GM18520 (cell line): ENCODE data around the gene HMG20B.

ENCODE experiments used
- ATAC-seq: cut with Tn5 transposase; IDR thresholded peaks from one replicate; pipeline ENCODE4 v1.9.1; 2021; ENCODE audit not compliant: unreplicated experiment

The HMG20B gene

DNA sequence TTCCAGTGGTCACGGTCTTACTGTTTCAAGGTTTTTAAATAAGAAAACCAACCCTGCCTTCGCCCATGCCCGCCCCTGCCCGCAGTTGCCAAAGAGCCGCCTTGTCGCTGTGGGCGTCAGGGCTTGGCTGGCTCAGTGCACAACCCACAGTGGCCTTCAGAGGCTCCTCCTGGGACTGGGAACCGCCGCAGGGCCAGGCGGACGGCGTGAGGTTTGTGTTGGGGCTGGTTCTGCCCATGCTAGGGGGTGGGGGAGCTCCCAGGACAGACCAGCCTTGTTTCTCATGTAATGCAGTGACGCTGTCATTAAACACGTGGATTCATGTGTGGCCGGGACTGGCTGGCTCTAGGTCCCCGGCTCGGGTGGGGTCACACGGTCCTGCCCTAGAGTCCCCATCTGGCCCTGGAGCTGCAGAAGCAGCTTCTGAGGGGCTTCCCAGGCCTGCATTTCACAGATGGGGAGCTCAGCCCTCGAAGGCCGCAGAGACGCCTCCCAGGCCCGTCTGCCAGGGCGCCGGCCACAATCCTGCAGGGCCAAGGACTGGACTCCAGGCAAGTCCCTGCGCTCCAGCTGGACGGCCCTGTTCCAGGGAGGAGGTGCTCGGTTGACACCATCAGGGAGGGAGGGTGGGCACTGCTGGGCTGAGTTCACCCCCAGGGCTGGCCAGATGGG lies 36.2 kb upstream of the HMG20B start:
- no peak for ATAC-seq

DNA sequence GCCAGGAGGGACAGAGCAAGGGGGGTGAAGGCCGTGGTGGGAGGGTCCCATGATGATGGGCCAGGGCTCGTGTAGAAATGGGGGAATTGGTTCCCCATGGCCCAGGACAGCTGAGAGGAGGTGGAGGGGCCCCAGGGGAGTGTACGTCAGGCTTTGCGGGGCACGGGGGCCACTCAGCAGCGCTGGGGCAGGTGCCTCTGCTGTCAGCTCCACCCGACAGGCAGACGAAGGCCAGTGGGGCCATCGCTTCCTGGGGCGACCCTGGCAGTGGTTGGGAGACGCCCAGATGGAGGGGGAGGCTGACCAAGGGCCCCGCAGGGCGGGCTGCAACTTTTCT lies 35.7 kb upstream of the HMG20B start:
- no peak for ATAC-seq

DNA sequence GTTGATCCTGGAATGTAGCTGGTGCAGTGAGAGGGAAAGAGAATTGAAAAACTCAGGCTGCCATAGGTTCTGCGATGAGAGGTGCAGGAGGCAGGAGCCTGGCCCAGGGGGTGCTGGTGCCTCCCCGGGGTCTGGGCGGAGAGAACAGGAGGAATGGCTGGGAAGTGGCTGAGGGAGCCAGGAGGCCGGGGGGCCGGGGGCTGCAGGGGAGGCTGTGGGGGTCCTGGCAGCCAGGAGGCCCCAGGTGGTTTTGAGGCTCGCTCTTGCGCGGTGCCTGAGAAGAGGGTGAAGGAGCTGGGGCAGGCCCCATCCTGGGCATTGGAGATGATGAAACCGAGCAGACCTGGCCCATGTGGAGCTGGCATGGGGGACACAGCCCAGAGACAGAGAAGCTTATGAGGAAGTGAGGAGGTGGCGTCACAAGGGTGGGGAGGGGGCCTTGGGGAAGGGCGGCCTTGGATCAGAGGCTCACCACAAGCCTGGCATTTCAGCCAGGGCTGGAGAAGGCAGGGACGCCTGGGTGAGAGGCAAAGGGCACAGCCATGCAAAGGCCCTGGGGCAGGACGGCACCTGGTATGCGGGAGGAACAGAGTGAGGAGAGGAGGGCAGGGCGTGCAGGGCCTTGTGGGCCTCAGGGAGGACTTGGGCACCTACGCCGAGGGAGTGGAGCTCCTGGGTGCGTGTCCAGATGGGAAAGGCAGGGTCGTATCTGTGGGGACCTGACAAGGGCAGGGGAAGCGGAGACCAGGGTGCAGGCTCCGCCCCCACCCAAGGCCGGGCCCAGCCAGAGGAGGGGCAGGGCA lies 35.1 kb upstream of the HMG20B start:
- no peak for ATAC-seq

DNA sequence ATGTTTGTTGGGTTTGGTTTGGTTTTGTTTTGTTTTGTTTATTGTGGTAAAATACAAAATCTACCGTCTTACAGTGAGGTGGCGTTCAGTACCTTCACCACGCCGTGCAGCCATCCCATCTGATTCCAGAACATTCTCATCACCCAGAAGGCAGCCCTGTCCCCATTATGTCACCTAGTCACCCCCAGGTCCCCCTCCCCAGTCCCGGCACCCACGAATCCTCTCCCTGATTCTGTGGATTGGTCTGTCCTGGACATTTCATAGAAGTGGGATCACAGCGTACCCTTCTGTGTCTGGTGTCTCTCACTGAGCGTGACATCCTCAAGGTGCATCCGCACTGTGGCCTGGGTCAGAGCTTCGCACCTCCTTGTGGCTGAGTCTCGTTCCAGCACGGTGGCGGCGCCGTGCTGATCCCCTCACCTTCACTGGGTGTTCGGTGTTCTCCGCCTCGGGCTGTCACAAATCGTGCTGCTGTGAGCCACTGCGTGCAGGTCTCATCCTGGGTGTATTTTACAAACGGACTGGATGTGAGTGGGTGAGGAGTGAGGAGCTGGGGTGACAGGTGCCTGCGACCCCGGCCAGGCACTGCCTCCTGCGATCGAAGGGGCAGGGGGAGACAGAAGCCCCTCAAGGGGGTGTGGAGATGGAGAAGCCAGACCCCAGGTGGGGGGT lies 34.4 kb upstream of the HMG20B start:
- ATAC-seq: no peak

DNA sequence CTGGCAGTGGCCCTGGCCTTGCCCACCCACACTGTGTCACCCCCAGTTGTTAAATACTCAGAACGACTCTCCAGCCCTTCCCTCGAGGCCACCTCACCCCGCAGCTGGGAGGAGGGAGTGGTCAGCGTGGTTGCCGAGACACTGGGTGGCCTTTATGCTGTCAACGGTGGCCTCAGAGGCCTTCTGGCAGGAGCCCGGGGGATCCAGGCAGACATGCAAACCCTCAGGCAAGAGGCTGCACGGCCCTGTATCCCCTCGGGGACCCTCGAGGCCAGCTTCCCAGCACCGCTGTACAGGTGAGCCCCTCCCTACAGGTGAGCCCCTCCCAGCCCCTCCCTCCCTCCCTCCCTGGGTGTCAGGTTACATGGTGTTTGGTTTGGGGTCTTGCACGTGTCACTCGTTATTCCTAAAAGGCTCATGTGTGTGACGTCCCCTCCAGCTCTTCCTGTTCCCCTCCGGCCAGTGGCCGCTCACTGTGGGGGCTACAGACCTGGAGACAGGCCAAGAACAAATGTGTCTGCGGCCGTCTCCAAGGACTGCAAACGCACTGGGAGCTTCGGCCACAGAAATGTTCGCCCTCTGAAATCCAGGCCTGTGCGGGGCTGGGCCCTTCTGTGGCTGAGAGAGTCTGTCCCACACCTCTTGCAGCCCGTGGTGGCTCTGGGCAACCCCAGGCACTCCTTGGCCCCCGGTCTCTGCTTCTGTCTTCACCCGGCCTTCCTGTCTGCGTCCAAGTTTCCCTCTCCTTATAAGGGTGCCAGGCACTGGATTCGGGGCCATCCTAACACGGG lies 33.6 kb upstream of the HMG20B start, which contains the start of gene TEKTIP1:
TEKTIP1 (plus strand) TSS at position 210 of the 791 bp plus-strand sequence; CDS start at position 214, 4 bp downstream.
- no peak for ATAC-seq

DNA sequence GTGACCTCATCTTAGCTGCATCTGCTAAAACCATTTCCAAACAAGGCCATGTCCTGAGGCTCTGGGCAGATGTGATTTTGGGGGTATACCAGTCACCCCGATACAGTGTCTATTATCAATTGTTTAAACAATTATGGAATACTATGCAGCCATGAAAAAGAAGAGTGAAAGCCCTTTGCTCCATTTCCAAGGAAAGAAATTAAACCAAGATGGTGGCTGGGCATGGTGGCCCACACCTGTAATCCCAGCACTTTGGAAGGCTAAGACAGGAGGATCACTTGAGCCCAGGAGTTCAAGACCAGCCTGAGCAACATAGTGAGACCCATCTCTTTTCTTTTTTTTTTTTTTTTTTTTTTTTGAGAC lies 33.0 kb upstream of the HMG20B start:
- ATAC-seq: no peak

DNA sequence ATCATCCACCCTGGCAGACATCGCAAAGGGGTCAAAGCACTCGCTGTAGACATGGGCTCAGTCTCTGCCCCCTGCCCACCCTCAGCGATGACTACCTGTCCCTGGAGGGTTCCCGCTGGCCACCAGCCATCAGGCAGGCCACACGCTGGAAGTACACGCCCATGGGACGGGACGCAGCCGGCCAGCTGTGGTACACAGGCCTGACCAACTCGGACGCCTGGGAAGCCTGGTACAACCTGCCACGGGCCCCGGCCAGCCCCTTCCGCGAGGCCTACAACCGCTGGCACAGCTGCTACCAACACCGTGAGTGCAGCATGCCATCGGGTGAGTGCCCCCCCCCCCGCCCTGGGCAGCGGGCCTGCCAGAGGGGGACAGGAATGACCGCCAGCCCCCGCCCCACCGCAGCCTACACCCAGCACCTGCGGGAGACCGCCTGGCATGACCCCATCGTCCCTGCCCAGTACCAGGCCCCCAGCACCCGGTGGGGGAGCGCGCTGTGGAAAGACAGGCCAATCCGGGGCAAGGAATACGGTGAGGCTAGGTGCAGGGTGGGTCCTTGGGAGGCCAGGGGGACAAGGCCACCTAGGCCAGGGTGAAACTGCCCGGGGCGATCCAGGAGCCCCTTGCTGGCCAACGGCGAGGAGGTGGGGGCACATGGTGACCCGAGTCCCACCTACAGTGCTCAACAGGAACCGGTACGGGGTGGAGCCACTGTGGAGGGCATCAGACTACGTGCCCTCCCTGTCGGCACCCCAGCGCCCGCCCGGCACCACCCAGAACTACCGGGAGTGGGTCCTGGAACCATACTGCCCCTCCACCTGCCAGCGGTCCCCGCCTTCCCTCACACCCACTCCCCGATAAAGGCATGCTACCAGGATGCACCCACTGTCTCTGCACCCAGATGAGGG lies 29.3 kb upstream of the HMG20B start:
- ATAC-seq: no peak

DNA sequence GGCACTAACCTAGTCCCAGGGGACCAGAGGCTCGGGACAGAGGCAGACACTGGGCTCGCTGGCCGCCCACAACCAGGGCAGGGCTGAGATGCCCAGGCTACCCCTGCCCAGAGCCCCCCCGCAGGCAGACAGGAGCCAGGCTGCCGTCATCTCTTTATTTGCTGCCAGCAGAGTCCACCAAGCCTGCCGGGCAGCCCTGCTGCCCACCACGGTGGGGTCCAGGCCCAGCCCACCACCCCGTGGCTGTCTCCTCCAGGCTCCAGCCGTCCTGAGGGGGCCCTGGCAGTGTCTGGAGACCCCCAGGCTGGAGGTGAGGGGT lies 28.7 kb upstream of the HMG20B start:
- no peak for ATAC-seq

DNA sequence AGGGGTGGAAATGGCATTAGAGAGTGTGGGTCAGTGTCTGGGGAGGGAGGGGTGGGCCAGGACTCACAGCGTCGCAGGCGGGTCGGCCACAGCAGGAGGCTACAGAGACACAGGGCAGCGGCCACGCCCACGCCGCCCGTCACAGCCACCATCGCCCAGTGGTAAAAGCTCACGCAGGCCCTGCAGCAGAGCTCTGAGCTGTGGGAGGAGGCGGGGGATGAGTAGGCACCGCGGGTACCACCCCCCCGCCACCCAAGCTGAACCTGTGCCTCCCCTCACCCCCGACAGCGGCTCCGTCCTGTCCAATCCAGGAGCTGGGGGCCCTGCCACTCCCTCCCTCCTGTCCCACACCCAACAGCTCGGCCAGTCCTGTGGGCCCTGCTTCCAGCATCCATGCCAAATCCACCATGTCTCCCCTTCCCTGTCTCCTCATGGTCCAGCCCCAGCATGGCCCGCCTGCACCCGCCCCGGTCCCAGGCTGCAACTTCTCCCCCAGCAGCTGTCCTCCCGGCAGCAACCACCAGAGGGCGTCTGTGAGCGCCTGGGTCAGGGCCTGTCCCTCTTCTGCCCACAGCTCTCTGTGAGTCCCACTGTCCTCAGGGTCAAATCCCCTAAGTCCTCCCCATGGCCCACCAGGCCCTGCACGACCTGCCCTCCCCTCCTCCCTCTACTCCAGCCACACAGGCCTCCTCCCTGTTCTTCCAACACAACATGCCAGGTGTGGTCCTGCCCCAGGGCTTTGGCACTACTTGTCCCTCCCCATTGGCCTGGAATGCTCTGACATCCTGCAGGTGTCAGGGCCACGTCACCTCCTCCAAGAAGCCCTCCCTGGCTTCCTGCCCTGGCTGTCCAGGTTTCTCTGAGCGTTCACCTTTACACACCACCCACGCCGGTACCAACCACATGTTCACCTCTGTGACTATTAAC lies 27.7 kb upstream of the HMG20B start:
- ATAC-seq: no peak

DNA sequence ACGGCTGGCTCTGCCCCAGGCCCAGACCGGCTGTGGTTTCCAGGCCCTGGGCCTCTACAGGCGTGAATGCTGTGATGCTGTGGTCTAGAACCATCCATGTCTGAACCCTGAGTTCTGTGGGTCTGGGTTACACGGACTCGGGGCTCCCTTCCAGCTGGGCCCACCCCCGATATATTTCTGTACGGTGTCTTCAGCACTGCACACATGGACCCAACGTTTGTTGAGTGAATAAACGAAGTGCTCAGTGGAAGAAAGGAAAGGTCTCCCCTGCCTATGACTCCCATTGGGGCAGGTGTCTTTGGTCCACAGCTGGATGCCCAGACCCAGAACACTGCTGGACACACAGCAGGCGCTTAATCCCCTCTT lies 27.1 kb upstream of the HMG20B start:
- no peak for ATAC-seq

DNA sequence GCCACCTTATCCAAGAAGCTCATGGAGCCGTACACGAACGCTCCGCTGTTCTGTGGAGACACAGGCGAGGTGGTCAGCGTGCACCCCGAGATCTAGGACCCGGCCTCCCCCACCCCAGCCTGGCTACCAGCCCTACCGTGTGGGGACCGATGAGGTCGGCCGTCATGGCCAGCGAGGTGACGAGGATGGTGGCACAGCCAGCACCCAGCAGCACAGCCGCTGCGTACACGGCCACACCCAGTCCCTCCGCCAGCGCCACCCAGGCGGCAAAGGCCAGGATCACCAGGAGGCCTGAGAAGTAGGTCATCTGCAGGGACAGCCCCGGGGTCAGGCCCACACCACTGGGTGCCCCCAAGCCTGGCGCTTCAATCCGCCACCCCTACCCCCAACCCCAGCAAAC lies 26.6 kb upstream of the HMG20B start:
- ATAC-seq: no peak

DNA sequence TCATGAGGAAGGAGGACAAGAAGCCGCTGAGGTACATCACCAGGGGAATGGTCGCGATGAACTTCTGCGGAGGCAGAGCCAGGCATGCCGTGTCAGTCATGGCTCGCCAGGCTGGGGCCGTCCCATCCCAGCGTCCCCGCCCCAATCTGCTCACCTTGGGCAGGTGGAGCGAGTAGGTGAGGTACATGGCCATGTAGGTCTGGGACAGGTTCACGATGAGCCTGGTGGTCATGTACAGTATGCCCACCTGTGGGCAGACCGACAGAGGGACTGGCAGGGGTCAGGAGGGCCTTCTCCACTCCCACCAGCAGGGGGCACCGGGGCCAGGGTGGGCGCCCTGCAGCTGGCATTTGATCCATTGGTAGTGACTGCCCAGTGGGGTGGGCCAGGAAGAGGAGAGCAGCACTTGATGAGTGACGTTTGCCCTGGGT lies 25.4 kb upstream of the HMG20B start:
- no peak for ATAC-seq

DNA sequence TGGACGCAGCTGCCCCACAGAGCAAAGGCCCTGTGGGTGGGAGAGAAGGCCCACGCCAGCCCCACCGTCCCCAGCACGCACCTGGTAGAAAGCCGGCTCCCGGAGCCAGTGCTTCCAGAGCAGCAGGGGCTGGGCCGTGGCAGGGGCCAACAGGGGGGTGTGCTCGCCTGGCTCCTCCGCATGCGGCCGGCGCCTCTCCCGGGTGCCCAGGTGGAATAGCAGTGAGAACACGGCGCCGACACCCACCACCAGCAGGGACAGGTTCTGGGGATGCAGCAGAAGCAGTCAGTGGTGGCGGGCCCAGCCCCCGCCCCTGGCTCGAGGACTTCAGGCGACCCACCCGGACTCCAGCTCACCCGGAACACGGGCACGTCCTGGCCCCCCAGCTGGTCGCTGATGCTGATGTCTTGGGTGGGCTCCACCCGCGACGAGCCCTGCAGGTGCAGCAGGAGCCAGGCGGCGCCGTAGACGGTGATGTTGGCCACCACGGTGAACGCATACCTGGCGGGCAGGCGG lies 24.9 kb upstream of the HMG20B start:
- ATAC-seq: no peak

DNA sequence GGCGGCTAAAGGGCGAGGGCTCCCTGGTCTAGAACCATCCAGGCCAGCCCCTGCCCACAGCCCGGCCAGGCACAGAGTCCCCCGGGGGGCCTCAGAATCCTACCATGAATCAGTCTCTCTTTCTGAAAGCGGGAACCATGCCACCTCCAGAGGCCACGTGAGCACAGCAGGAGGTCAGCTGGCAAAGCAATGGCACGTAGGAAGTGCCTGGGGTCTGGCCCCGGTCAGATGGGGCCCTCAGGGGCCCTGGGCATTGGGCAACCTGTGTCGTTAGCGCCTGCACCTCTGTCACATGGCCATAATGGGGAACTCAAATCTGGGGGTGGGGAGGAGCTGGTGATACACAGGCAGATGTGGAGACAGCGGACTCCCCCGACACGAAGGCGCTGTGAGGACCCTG lies 24.1 kb upstream of the HMG20B start:
- no peak for ATAC-seq

DNA sequence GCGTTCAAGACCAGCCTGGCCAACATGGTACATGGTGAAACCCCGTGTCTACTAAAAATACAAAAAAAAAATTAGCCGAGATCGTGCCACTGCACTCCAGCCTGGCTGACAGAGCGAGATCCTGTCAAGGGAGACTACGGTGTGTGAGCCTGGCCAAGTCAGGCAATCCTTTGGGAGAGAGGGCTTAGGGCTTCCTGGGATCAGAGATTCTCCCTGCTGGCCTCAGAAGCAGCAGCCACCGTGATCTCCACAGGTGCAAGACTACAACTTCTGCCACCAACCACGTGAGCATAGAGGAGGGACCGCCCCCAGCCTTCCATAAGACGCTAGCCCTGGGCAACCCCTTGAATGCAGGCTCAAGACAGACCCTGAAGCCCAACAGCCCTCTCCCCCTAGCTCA lies 22.9 kb upstream of the HMG20B start:
- ATAC-seq: no peak

DNA sequence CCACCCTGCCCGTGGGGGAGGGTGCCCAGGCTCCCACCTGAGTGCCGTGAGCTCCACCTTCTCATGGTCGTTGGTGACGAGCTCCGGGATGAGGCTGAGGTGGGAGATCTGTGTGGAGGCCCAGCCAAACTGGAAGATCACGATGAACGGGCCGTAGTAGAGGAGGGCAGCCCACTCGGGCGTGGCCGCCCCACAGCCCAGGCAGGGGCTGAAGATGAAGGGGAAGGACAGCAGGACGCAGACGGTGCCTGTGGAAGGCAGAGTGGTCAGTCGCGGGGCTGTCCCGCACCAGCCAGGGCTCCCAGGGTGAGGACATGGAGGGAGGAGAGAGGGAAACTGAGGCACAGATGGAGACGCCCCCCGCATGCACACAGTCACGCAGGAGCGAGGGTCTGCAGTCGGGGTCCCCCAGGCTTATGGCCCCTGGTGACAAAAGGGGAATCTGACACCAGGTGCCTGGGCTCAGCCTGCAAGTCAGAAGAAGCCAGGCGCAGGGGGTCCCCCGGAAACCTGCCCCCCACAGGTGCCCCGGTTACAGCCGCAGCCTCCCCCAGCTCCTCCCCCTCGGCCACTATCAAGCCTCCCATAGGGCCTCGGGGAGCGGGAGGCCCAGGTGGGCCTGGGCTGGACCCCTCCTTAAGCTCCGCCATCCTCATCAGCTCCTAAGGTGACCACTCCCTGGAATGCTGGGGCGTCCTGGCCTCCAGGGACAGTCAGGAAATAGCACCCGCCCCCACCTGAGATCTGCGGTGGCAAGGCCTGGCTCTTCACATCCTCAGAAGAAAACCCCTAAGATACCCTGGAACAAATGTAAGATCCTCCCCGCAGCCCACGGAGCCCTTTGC lies 21.6 kb upstream of the HMG20B start:
- no peak for ATAC-seq

DNA sequence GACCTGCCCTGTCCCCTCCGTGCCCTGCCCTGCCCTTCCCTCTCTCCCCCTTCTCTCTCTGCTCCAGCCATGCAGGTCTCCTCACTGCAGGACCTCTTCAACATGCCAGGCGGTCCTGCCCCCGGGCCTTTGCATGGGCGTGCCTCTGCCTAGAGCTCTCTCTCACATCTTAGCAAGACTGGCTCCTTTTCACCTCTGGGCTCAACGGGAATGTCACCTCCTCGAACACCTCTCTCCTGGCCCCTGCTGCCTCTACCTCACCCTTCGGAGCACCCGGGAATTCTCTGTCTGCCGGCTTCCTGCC lies 21.0 kb upstream of the HMG20B start:
- no peak for ATAC-seq

DNA sequence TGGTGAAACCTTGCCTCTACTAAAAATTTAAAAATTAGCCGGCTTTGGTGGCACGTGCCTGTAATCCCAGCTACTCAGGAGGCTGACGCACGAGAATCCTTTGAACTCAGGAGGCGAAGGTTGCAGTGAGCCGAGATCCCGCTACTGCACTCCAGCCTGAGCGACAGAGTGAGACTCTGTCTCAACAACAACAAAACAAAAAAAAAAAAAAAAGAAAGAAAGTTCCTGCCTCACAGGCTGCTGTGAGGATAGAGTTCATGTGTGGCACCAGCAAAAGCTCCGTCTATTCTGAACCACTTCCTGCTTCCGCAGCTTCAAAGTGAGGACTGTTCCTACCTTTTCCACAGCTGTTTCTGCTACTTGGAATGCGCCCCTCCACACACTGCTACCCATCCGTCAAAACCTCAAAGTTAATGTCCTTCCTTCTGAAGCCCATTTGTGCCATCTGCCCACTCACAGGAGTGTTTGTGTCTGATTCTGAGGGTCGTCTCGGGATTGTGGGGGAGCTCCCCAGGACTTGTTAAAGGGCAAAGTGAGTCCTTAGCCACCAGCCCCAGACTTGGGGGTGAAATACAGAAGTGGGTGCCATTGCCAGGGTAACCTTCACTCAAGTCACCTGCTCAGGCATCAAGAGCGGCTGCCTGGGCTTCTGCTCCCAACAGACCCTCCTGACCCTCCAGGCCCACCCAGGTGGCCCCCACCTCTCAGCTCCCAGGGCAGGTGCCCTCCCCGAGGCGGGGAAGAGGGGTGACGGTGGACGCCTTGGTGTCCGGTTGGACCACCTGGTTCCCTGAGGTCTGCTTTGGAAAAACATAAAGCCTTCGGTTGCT lies 18.3 kb upstream of the HMG20B start:
- ATAC-seq: no peak
